Measurements from ENCODE around the gene KCNN3. TPM values are rescaled to one million over a fixed set of nuclear protein-coding genes. Genes with fewer than 3 reads are reported as not detected.

KCNN3 gene
- total RNA-seq (2022; extraction: Qiagen RNA extraction): 0.02 to 0.20 TPM (median 0.08 TPM) in 4 of 5 replicates, not detected in the other

GRCh38 chr1:154870115-154870571 is at the start of gene KCNN3:
Gene KCNN3 (minus strand): TSS chr1:154870281. CDS start chr1:154869964, 317 bp downstream.

Other genes with a start within 250 kb of the KCNN3 start
- 35.9 to 46.1 TPM (median 40.9 TPM) in 5 replicates for gene PMVK, start 66.4 kb upstream of the KCNN3 start, total RNA-seq (2022; extraction: Qiagen RNA extraction)
- 12.1 to 15.9 TPM (median 14.0 TPM) in 5 replicates for gene PBXIP1, start 85.8 kb upstream of the KCNN3 start, total RNA-seq (2022; extraction: Qiagen RNA extraction)
- gene PYGO2, start 91.5 kb upstream of the KCNN3 start, total RNA-seq (2022; extraction: Qiagen RNA extraction): 20.6 to 22.2 TPM (median 21.7 TPM) in 5 replicates
- gene SHC1, start 100.5 kb upstream of the KCNN3 start, total RNA-seq (2022; extraction: Qiagen RNA extraction): 184 to 234 TPM (median 215 TPM) in 5 replicates
- 332 to 365 TPM (median 355 TPM) in 5 replicates for gene CKS1B, start 104.4 kb upstream of the KCNN3 start, total RNA-seq (2022; extraction: Qiagen RNA extraction)
- 38.5 to 48.1 TPM (median 42.6 TPM) in 5 replicates for gene FLAD1, start 113.1 kb upstream of the KCNN3 start, total RNA-seq (2022; extraction: Qiagen RNA extraction)
- 0.34 TPM in 1 of 5 replicates, not detected in the others for gene LENEP, start 123.3 kb upstream of the KCNN3 start, total RNA-seq (2022; extraction: Qiagen RNA extraction)
- gene ZBTB7B, start 132.5 kb upstream of the KCNN3 start, total RNA-seq (2022; extraction: Qiagen RNA extraction): 35.3 to 53.7 TPM (median 47.9 TPM) in 5 replicates
- 0.35 to 0.69 TPM (median 0.52 TPM) in 5 replicates for gene DCST2, start 163.5 kb upstream of the KCNN3 start, total RNA-seq (2022; extraction: Qiagen RNA extraction)
- gene DCST1, start 163.5 kb upstream of the KCNN3 start, total RNA-seq (2022; extraction: Qiagen RNA extraction): not detected in 5 replicates
- 70.7 to 109 TPM (median 98.7 TPM) in 5 replicates for gene ADAM15, start 181.0 kb upstream of the KCNN3 start, total RNA-seq (2022; extraction: Qiagen RNA extraction)
- gene EFNA4, start 193.5 kb upstream of the KCNN3 start, total RNA-seq (2022; extraction: Qiagen RNA extraction): 10.5 to 14.3 TPM (median 12.2 TPM) in 5 replicates
- gene EFNA3, start 208.6 kb upstream of the KCNN3 start, total RNA-seq (2022; extraction: Qiagen RNA extraction): 7.8 to 10.8 TPM (median 10.0 TPM) in 5 replicates